Activated CD8-positive, alpha-beta T cell treated with anti-CD3 and anti-CD28 coated beads for 36 hours (primary cell): ENCODE results near the gene C8B. TPM values are rescaled to one million over a fixed set of nuclear protein-coding genes. Genes with fewer than 3 reads are reported as not detected.

Experiments
- ATAC-seq: fragments of 200-7000 bp; cut with Tn5 transposase; one replicate; pipeline ENCODE4 v1.10.0; 2021; ENCODE audit warnings: mild to moderate bottlenecking, moderate library complexity
- CTCF ChIA-PET: fragments of 350-600 bp; sonication (Branson Sonifier 250); formaldehyde crosslinking; loops from one replicate; lab custom pipeline; 2021; ENCODE audit warnings: antibody characterized with exemption; lab: Charles Lee
- POLR2A ChIA-PET: fragments of 350-600 bp; sonication (Branson Sonifier 250); formaldehyde crosslinking; loops from one replicate; lab custom pipeline; 2021; ENCODE audit warnings: antibody characterized with exemption; lab: Charles Lee
- DNase-seq: peaks from one replicate; pipeline ENCODE4 v3.0.0-alpha.2; 2020
- H3K27ac Mint-ChIP-seq: one replicate; pipeline ENCODE4 v1.8.0; 2021; ENCODE audit warnings: mild to moderate bottlenecking, mixed read lengths
- H3K27me3 Mint-ChIP-seq: one replicate; pipeline ENCODE4 v1.8.0; 2021; ENCODE audit warnings: mixed read lengths
- H3K36me3 Mint-ChIP-seq: one replicate; pipeline ENCODE4 v1.8.0; 2021; ENCODE audit warnings: low read depth, mixed read lengths
- H3K4me1 Mint-ChIP-seq: one replicate; pipeline ENCODE4 v1.8.0; 2021; ENCODE audit warnings: low read depth, mixed read lengths
- H3K4me3 Mint-ChIP-seq: one replicate; pipeline ENCODE4 v1.8.0; 2021; ENCODE audit warnings: mild to moderate bottlenecking, moderate library complexity, mixed read lengths
- H3K9me3 Mint-ChIP-seq: one replicate; pipeline ENCODE4 v1.8.0; 2021; ENCODE audit warnings: mixed read lengths
- intact Hi-C: fragments of 100-400 bp; cut with micrococcal nuclease; formaldehyde crosslinking; loops from one replicate; pipeline ENCODE4 v1.10.0; 2022
- total RNA-seq, 2 experiments: library from RNA; stranded (reverse); gene quantifications; one replicate each; pipeline ENCODE4 v1.2.3, GENCODE V29; 2021
- TF ChIP-seq, protein P1 (sequence below): fragments of 200-600 bp; IDR thresholded peaks from one replicate; pipeline ENCODE4 v1.8.0; 2022; ENCODE audit warnings: antibody characterized with exemption, mild to moderate bottlenecking

C8B gene
- total RNA-seq, 2 experiments from 2014 or later: not detected

- intact Hi-C loops: no loop called here
These were observed 42.1 kb upstream of the C8B start for GRCh38 chr1:57007948-57008347.

GRCh38 chr1:57007472-57007871 lies 41.7 kb upstream of the C8B start:
- no peak for DNase-seq
- no peak overlapping the region for H3K4me3 Mint-ChIP-seq
- H3K9me3 Mint-ChIP-seq: no peaks in the 10 kb centered on the region
- H3K36me3 Mint-ChIP-seq: no peaks in the 10 kb centered on the region
- H3K4me1 Mint-ChIP-seq: no peaks in the 10 kb centered on the region
- intact Hi-C loops: no loop called here
- peaks cover 2% of the 10 kb centered on the region for H3K27me3 Mint-ChIP-seq
- ChIA-PET POLR2A (interaction anchor here (1.0 kb wide), 1 partner anchor 11 kb away, joined by 4 read pairs; no protein-coding TSS in a partner anchor), CTCF (interaction anchor here (2.3 kb wide), 1 partner anchor 30 kb away, joined by 7 read pairs; no protein-coding TSS in a partner anchor)
- no peak overlapping the region for H3K27ac Mint-ChIP-seq
- TF ChIP-seq, protein P1, sequence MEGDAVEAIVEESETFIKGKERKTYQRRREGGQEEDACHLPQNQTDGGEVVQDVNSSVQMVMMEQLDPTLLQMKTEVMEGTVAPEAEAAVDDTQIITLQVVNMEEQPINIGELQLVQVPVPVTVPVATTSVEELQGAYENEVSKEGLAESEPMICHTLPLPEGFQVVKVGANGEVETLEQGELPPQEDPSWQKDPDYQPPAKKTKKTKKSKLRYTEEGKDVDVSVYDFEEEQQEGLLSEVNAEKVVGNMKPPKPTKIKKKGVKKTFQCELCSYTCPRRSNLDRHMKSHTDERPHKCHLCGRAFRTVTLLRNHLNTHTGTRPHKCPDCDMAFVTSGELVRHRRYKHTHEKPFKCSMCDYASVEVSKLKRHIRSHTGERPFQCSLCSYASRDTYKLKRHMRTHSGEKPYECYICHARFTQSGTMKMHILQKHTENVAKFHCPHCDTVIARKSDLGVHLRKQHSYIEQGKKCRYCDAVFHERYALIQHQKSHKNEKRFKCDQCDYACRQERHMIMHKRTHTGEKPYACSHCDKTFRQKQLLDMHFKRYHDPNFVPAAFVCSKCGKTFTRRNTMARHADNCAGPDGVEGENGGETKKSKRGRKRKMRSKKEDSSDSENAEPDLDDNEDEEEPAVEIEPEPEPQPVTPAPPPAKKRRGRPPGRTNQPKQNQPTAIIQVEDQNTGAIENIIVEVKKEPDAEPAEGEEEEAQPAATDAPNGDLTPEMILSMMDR: no peak
- no peak for ATAC-seq

More at GRCh38 chr1:57007948-57008347, 42.1 kb upstream of the C8B start:
- peaks cover 2% of the 10 kb centered on the region for H3K27me3 Mint-ChIP-seq
- TF ChIP-seq, protein P1: no peak
- no peaks in the 10 kb centered on the region for H3K4me1 Mint-ChIP-seq
- DNase-seq (no peak), ATAC-seq (no peak)
- no peak overlapping the region for H3K27ac Mint-ChIP-seq
- no peaks in the 10 kb centered on the region for H3K36me3 Mint-ChIP-seq
- H3K9me3 Mint-ChIP-seq: no peaks in the 10 kb centered on the region
- H3K4me3 Mint-ChIP-seq: no peak overlapping the region
- CTCF ChIA-PET: interaction anchor here (2.3 kb wide), 1 partner anchor 29 kb away, joined by 7 read pairs; no protein-coding TSS in a partner anchor
- POLR2A ChIA-PET: interaction anchor here (1.0 kb wide), 1 partner anchor 10 kb away, joined by 4 read pairs; no protein-coding TSS in a partner anchor

DNA sequence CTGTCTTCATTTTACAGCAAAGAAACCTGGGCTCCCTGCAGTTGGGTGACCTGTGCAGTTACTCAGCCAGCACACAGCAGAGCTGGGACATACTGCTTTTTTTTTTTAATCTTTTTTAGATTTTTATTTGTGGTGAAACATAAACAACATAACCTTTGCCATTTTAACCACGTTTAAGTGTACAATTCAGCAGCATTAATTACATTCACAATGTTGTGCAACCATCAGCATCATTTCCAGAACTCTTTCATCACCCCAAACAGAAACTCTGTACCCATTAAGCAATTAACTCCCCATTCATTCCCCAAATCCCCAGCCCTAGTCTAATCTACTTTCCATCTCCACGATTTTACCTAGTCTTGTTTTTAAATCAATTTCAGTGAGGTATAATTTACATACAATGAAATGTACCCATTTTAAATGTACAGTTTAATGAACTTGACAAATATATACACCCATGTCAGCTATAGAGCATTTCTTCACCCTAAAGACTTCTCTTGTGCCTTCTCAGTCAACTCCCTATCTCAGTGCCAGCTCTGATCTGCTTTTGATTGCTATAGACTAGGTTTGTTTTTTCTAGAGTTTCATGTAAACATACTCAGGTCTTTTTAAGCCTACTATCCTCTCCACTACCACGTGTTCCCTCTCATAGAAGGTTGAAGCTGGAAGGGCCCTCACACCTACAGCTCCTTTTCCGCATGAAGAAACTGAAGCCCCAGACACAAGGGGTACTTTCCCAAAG lies 37.8 kb upstream of the C8B start:
- Mint-ChIP-seq H3K4me1 (no peaks in the 10 kb centered on the region), H3K4me3 (no peak overlapping the region), H3K27ac (no peak overlapping the region), H3K9me3 (no peaks in the 10 kb centered on the region), H3K36me3 (no peaks in the 10 kb centered on the region), H3K27me3 (peaks cover 4% of the 10 kb centered on the region)
- ATAC-seq (no peak), DNase-seq (no peak)
- TF ChIP-seq, protein P1: no peak
- ChIA-PET CTCF (no interaction called here), POLR2A (interaction anchor here (0.6 kb wide), 1 partner anchor 32 kb away, joined by 3 read pairs; no protein-coding TSS in a partner anchor)
- intact Hi-C loops: no loop called here

- POLR2A ChIA-PET: no interaction called here
- no peak for ATAC-seq
- DNase-seq: no peak
These were observed 29.7 kb upstream of the C8B start for GRCh38 chr1:56995414-56996100.

More at GRCh38 chr1:56995414-56996100, 29.7 kb upstream of the C8B start:
- CTCF ChIA-PET: no interaction called here
- TF ChIP-seq, protein P1: no peak
- intact Hi-C loops: no loop called here
- Mint-ChIP-seq H3K27ac (no peak overlapping the region), H3K9me3 (no peaks in the 10 kb centered on the region), H3K4me3 (no peak overlapping the region), H3K27me3 (peaks cover 8% of the 10 kb centered on the region), H3K4me1 (no peaks in the 10 kb centered on the region), H3K36me3 (no peaks in the 10 kb centered on the region)
